DOHH2 (cell line): Measurements from ENCODE around the gene PIRT.

Experiments used
- H3F3A ChIP-seq: fragments of 200-600 bp; sonication (generic), shearing (Covaris generic); 2 replicates; pipeline ENCODE4 v1.6.0; 2016; ENCODE audit warnings: antibody characterized with exemption, mild to moderate bottlenecking; ENCODE audit not compliant: control insufficient read depth, insufficient read depth
- H3K27ac ChIP-seq: fragments of 200-600 bp; sonication (generic); 2 replicates; pipeline ENCODE4 v1.5.1; 2014; ENCODE audit warnings: low read depth, mild to moderate bottlenecking, low read length, moderate library complexity
- H3K27me3 ChIP-seq: fragments of 200-600 bp; sonication (generic); 2 replicates; pipeline ENCODE4 v1.6.1; 2014; ENCODE audit warnings: mild to moderate bottlenecking, low read length, mixed read lengths; ENCODE audit not compliant: control insufficient read depth
- H3K36me3 ChIP-seq: fragments of 200-600 bp; sonication (generic); 2 replicates; pipeline ENCODE4 v1.6.1; 2014; ENCODE audit warnings: mild to moderate bottlenecking, low read length, moderate library complexity, mixed read lengths; ENCODE audit not compliant: control insufficient read depth
- H3K4me1 ChIP-seq: fragments of 200-600 bp; sonication (generic); 2 replicates; pipeline ENCODE4 v1.6.1; 2014; ENCODE audit warnings: mild to moderate bottlenecking, low read length, mixed read lengths; ENCODE audit not compliant: control insufficient read depth
- H3K4me2 ChIP-seq: fragments of 200-600 bp; sonication (generic); 2 replicates; pipeline ENCODE4 v1.6.0; 2014; ENCODE audit warnings: mild to moderate bottlenecking, low read length, moderate library complexity
- H3K4me3 ChIP-seq: fragments of 200-600 bp; sonication (generic); 2 replicates; pipeline ENCODE4 v1.5.1; 2014; ENCODE audit warnings: mild to moderate bottlenecking, low read length, mixed read lengths
- H3K79me2 ChIP-seq: fragments of 200-600 bp; sonication (generic); 2 replicates; pipeline ENCODE4 v1.6.1; 2014; ENCODE audit warnings: mild to moderate bottlenecking, low read length, mixed read lengths; ENCODE audit not compliant: control insufficient read depth
- H3K9me2 ChIP-seq: fragments of 200-600 bp; sonication (generic); replicated peaks from 2 replicates; pipeline ENCODE4 v1.6.1; 2014; ENCODE audit warnings: mild to moderate bottlenecking, low read length, mixed read lengths; ENCODE audit not compliant: control insufficient read depth
- H3K9me3 ChIP-seq: fragments of 200-600 bp; sonication (generic); 2 replicates; pipeline ENCODE4 v1.6.1; 2014; ENCODE audit warnings: antibody characterized with exemption, low read length, mixed read lengths; ENCODE audit not compliant: control insufficient read depth, insufficient read depth
- H4K20me1 ChIP-seq: fragments of 200-600 bp; sonication (generic); 2 replicates; pipeline ENCODE4 v1.6.0; 2014; ENCODE audit warnings: low read depth, mild to moderate bottlenecking, antibody characterized with exemption, low read length, moderate library complexity; ENCODE audit not compliant: control insufficient read depth, insufficient read depth
- EZH2phosphoT487 ChIP-seq: fragments of 200-600 bp; sonication (generic); IDR thresholded peaks from 2 replicates; pipeline ENCODE4 v1.6.1; 2017; ENCODE audit warnings: borderline replicate concordance, mild to moderate bottlenecking, antibody characterized with exemption, low read length, moderate library complexity, mixed read lengths
- TF ChIP-seq, protein P1 (sequence below): fragments of 200-600 bp; sonication (generic); IDR thresholded peaks from one replicate; pipeline ENCODE4 v1.5.1; 2014; ENCODE audit warnings: antibody characterized with exemption, mild to moderate bottlenecking, low read depth, low read length; ENCODE audit not compliant: poor library complexity, severe bottlenecking

PIRT gene

DNA sequence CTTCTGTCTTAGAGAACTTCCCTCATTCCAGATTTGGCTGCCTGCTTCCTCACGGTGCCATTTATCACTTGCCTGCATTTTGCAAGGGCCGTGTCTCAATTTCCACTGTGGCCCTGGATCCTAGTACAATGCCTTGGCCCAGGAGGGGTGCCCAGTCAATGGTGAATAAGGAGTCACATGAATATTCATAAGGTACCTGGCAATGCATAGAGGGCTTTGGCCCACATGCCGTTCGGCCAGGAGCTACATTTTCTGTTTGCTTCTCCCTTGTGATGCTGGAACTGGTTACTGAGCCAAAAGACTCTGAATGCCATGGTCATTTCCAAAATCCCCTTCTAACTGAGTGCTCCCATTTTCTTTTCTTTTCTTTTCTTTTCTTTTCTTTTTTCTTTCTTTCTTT lies 4.8 kb upstream of the PIRT start:
- no peaks in the 10 kb centered on the region for H3K79me2 ChIP-seq
- no peak overlapping the region for H3K4me2 ChIP-seq
- H3K9me3 ChIP-seq = no peaks in the 10 kb centered on the region
- H4K20me1 ChIP-seq = no peaks in the 10 kb centered on the region
- no peak overlapping the region for H3K27ac ChIP-seq
- TF ChIP-seq, protein P1, sequence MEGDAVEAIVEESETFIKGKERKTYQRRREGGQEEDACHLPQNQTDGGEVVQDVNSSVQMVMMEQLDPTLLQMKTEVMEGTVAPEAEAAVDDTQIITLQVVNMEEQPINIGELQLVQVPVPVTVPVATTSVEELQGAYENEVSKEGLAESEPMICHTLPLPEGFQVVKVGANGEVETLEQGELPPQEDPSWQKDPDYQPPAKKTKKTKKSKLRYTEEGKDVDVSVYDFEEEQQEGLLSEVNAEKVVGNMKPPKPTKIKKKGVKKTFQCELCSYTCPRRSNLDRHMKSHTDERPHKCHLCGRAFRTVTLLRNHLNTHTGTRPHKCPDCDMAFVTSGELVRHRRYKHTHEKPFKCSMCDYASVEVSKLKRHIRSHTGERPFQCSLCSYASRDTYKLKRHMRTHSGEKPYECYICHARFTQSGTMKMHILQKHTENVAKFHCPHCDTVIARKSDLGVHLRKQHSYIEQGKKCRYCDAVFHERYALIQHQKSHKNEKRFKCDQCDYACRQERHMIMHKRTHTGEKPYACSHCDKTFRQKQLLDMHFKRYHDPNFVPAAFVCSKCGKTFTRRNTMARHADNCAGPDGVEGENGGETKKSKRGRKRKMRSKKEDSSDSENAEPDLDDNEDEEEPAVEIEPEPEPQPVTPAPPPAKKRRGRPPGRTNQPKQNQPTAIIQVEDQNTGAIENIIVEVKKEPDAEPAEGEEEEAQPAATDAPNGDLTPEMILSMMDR = no peak
- TF ChIP-seq EZH2phosphoT487 = no peak
- no peaks in the 10 kb centered on the region for H3K9me2 ChIP-seq
- H3F3A ChIP-seq = no peaks in the 10 kb centered on the region
- no peaks in the 10 kb centered on the region for H3K36me3 ChIP-seq
- no peaks in the 10 kb centered on the region for H3K27me3 ChIP-seq
- H3K4me3 ChIP-seq = no peak overlapping the region
- no peaks in the 10 kb centered on the region for H3K4me1 ChIP-seq

DNA sequence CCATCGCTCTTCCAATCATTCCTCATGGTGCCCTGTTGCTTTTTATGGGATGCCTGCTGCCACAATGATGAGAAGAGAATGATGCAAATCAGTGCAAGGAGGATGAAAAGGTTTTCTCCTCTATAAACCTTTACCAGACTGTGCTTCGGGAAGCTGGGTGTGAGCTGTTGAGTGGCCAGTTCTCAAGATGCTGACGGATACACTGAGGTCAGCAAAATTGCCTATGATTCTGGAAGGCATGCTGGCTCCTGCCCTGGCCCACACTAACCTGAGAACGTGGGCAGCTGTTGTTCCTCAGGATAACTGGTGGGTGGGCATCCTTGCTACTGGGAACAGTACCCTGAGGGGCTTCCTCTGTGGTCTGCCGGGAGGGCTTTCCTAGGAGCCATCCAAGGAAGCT lies 795 bp upstream of the PIRT start:
- no peaks in the 10 kb centered on the region for H3K36me3 ChIP-seq
- H3K9me2 ChIP-seq = no peaks in the 10 kb centered on the region
- H3K27me3 ChIP-seq = no peaks in the 10 kb centered on the region
- TF ChIP-seq, protein P1 = no peak
- no peak for TF ChIP-seq EZH2phosphoT487
- no peaks in the 10 kb centered on the region for H3F3A ChIP-seq
- no peaks in the 10 kb centered on the region for H3K9me3 ChIP-seq
- no peak overlapping the region for H3K4me2 ChIP-seq
- H3K27ac ChIP-seq = no peak overlapping the region
- H3K4me1 ChIP-seq = no peaks in the 10 kb centered on the region
- no peak overlapping the region for H3K4me3 ChIP-seq
- H3K79me2 ChIP-seq = no peaks in the 10 kb centered on the region
- no peaks in the 10 kb centered on the region for H4K20me1 ChIP-seq

DNA sequence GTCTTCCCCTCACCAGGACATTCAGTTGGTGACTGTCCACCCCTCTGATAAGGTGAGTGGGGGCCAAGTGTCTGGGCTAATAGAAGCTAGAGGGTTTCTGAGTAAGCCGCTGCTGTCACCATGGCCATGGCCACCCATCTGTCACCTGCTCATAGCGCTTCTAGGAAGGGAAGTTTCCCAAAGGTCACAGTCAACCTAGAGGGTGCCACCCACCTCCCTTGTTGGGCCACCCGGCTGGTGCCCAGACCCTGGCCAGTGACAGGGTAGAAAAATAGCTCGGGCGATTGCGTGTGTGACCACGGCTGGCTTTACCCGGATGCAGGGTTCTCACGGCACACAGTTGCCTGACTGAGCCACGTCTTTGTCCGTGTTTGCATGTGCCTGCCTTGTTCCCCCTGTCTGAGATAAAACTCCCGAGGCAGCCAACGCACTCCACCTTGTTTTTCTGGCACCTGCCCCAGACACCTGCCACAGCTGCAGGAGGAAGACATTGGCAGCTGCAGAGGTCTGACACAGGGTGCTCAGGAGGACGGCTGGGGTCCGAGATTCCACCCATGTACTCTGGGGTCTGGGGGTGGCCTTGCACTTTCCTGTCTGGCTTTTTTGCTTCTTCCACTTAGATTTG lies 809 bp downstream of the PIRT start:
- H3K27ac ChIP-seq = no peak overlapping the region
- no peaks in the 10 kb centered on the region for H3K79me2 ChIP-seq
- H3K4me2 ChIP-seq = no peak overlapping the region
- TF ChIP-seq, protein P1 = no peak
- TF ChIP-seq EZH2phosphoT487 = no peak
- H4K20me1 ChIP-seq = no peaks in the 10 kb centered on the region
- H3K4me1 ChIP-seq = no peaks in the 10 kb centered on the region
- no peaks in the 10 kb centered on the region for H3K9me3 ChIP-seq
- H3K36me3 ChIP-seq = no peaks in the 10 kb centered on the region
- H3K27me3 ChIP-seq = no peaks in the 10 kb centered on the region
- H3F3A ChIP-seq = no peaks in the 10 kb centered on the region
- no peaks in the 10 kb centered on the region for H3K9me2 ChIP-seq
- H3K4me3 ChIP-seq = no peak overlapping the region
